HepG2 (cell line): ENCODE measurements around the gene FBF1. TPM values are rescaled to one million over a fixed set of nuclear protein-coding genes. Genes with fewer than 3 reads are reported as not detected.
A peak's percentile ranks its signal among the peaks of the same experiment; 100 is the strongest.

Experiments
- AHR ChIP-seq: IDR thresholded peaks from 2 replicates; pipeline ENCODE4 v1.6.1; 2018; ENCODE audit warnings: missing genetic modification reagents, missing compliant biosample characterization
- CTCF ChIP-seq: sonication (generic); formaldehyde crosslinking; IDR thresholded peaks from 2 replicates; pipeline ENCODE4 v1.5.0; 2020; ENCODE audit warnings: mild to moderate bottlenecking, missing genetic modification reagents, moderate library complexity
- EEA1 ChIP-seq: sonication (generic); formaldehyde crosslinking; IDR thresholded peaks from 2 replicates; pipeline ENCODE4 v1.5.1; 2020; ENCODE audit warnings: mild to moderate bottlenecking, missing genetic modification reagents, borderline replicate concordance
- ETS1 ChIP-seq: sonication (generic); formaldehyde crosslinking; IDR thresholded peaks from 2 replicates; pipeline ENCODE4 v1.4.0; 2020; ENCODE audit warnings: missing genetic modification reagents
- KMT2B ChIP-seq: IDR thresholded peaks from 2 replicates; pipeline ENCODE4 v1.6.1; 2016; ENCODE audit warnings: missing genetic modification reagents, missing compliant biosample characterization
- NCOA1 ChIP-seq: sonication (generic); formaldehyde crosslinking; IDR thresholded peaks from 2 replicates; pipeline ENCODE4 v1.9.0; 2021; ENCODE audit warnings: missing genetic modification reagents
- NCOA2 ChIP-seq: sonication (generic); formaldehyde crosslinking; IDR thresholded peaks from 2 replicates; pipeline ENCODE4 v1.8.0; 2022; ENCODE audit warnings: inconsistent platforms
- TFAP4 ChIP-seq: sonication (generic); IDR thresholded peaks from 2 replicates; pipeline ENCODE4 v1.6.1; 2016; ENCODE audit warnings: low read depth, borderline replicate concordance
- ZBTB10 ChIP-seq: sonication (generic); formaldehyde crosslinking; IDR thresholded peaks from 2 replicates; pipeline ENCODE4 v1.4.0; 2020; ENCODE audit warnings: missing genetic modification reagents, borderline replicate concordance
- ZMYM2 ChIP-seq: sonication (generic); formaldehyde crosslinking; IDR thresholded peaks from 2 replicates; pipeline ENCODE4 v1.8.0; 2022; ENCODE audit warnings: mild to moderate bottlenecking, missing genetic modification reagents
- ZNF329 ChIP-seq: sonication (generic); formaldehyde crosslinking; IDR thresholded peaks from 2 replicates; pipeline ENCODE4 v1.9.0; 2021; ENCODE audit warnings: low read depth, mild to moderate bottlenecking, missing genetic modification reagents
- ZNF383 ChIP-seq: sonication (generic); formaldehyde crosslinking; IDR thresholded peaks from 2 replicates; pipeline ENCODE4 v1.4.0; 2020; ENCODE audit warnings: missing genetic modification reagents, mild to moderate bottlenecking, borderline replicate concordance
- ZXDC ChIP-seq: sonication (generic); formaldehyde crosslinking; IDR thresholded peaks from 2 replicates; pipeline ENCODE4 v1.5.0; 2020; ENCODE audit warnings: mild to moderate bottlenecking, missing genetic modification reagents
- polyA plus RNA-seq, 8 experiments: library from polyadenylated mRNA; depleted of rRNA in 3 of 8; stranded (reverse) in 7 of 8; unstranded in 1 of 8; fragments of >200 nt; fragmentation: Illumina TruSeq in 4 of 8; extraction: Trizol in 4 of 8; gene quantifications; 2 replicates each; pipeline versions ENCODE4 v1.2.1 to v1.2.3, GENCODE V29; 2011 to 2016; ENCODE audit warnings: low read depth in 4 of 8, missing spikeins in 1 of 8, mixed read lengths in 1 of 8; ENCODE audit not compliant: insufficient read depth in 1 of 8
- total RNA-seq, 5 experiments: library from RNA; depleted of rRNA; stranded (reverse); fragments of >200 nt; fragmentation: Illumina TruSeq; extraction: Trizol; gene quantifications; 2 replicates each; pipeline ENCODE4 v1.2.3, GENCODE V29; 2016; ENCODE audit warnings: low read depth in 1 of 5

Gene FBF1
- total and polyA plus RNA-seq, 2 of the 13 experiments (the other 11 are each of a cell fraction or from before 2014, with no cell fraction given), result 2.4 to 8.1 TPM

- TF ChIP-seq ZBTB10 (CRISPR knock-in tag), result peak; percentile 72; the same call in 1 of the 2 replicates
- TF ChIP-seq ZXDC (CRISPR knock-in tag), result peak; percentile 82; the same call in 1 of the 2 replicates
- TF ChIP-seq ZNF329 (CRISPR knock-in tag), result peak; percentile 66; the same call in 1 of the 2 replicates
- peak; percentile 98; the same call in 1 of the 2 replicates for TF ChIP-seq NCOA1 (CRISPR knock-in tag)
- peak; percentile 58 for TF ChIP-seq CTCF (CRISPR knock-in tag)
- peak; percentile 73 for TF ChIP-seq NCOA2 (CRISPR knock-in tag)
- TF ChIP-seq ZMYM2 (CRISPR knock-in tag), result no peak
- peak; percentile 79 for TF ChIP-seq EEA1
- TF ChIP-seq ETS1 (CRISPR knock-in tag), result no peak
- peak; percentile 91 for TF ChIP-seq KMT2B (CRISPR knock-in tag)
- peak; percentile 97; the same call in 1 of the 2 replicates for TF ChIP-seq ZNF383 (CRISPR knock-in tag)
- peak; percentile 74 for TF ChIP-seq TFAP4
- peak; percentile 97 for TF ChIP-seq AHR (CRISPR knock-in tag)
These were observed at the start of gene FBF1 (continued) for GRCh38 chr17:75940727-75941441.
